GM21619 (cell line): Measurements from ENCODE around the gene GSC2.

Experiments used
- ATAC-seq: cut with Tn5 transposase; IDR thresholded peaks from one replicate; pipeline ENCODE4 v1.9.1; 2021; ENCODE audit not compliant: unreplicated experiment

GSC2 gene

GRCh38 chr22:19149991-19150390 lies at the start of gene GSC2:
GSC2 (minus strand) TSS chr22:19150292; CDS start chr22:19150283, 9 bp downstream.
- no peak for ATAC-seq

GRCh38 chr22:19199479-19199878 lies 49.4 kb upstream of the GSC2 start:
- no peak for ATAC-seq

GRCh38 chr22:19197997-19198865 lies 48.1 kb upstream of the GSC2 start:
- no peak for ATAC-seq

- ATAC-seq = no peak
These were observed 46.9 kb upstream of the GSC2 start for GRCh38 chr22:19196841-19197612.

- no peak for ATAC-seq
These were observed 46.0 kb upstream of the GSC2 start for GRCh38 chr22:19195796-19196731.

- ATAC-seq = no peak
These were observed 44.9 kb upstream of the GSC2 start for GRCh38 chr22:19194766-19195536.

GRCh38 chr22:19193879-19194278 lies 43.8 kb upstream of the GSC2 start:
- ATAC-seq = no peak

GRCh38 chr22:19187716-19188563 lies 37.8 kb upstream of the GSC2 start:
- no peak for ATAC-seq

- no peak for ATAC-seq
These were observed 34.3 kb upstream of the GSC2 start for GRCh38 chr22:19184276-19184997.

GRCh38 chr22:19183216-19183615 lies 33.1 kb upstream of the GSC2 start:
- no peak for ATAC-seq

GRCh38 chr22:19182472-19183157 lies 32.5 kb upstream of the GSC2 start:
- ATAC-seq = no peak

GRCh38 chr22:19181786-19182471 lies 31.8 kb upstream of the GSC2 start:
- ATAC-seq = no peak

- ATAC-seq = no peak
These were observed 30.8 kb upstream of the GSC2 start for GRCh38 chr22:19180740-19181410.

GRCh38 chr22:19180234-19180633 lies 30.1 kb upstream of the GSC2 start:
- ATAC-seq = no peak

- ATAC-seq = peak; percentile 31
These were observed 29.5 kb upstream of the GSC2 start for GRCh38 chr22:19179497-19180048.

- ATAC-seq = peak; percentile 60
These were observed 28.8 kb upstream of the GSC2 start, which contains the start of gene SLC25A1 for GRCh38 chr22:19178657-19179496. SLC25A1 (minus strand) TSS chr22:19178736; CDS start chr22:19178673, 63 bp downstream.
